Gastroesophageal sphincter (tissue), 3 donors: ENCODE measurements around the gene BMAL1.

ENCODE experiments used
- CTCF ChIP-seq, 4 experiments: fragments of 200-600 bp in 2 of 4; fragments of 450-650 bp in 2 of 4; sonication (generic) in 1 of 4; IDR thresholded peaks; one replicate each; pipeline ENCODE4 v1.5.1; 2017 to 2019; ENCODE audit warnings: antibody characterized with exemption in 4 of 4, mild to moderate bottlenecking in 2 of 4, moderate library complexity in 2 of 4
- EP300 ChIP-seq: sonication (generic); formaldehyde crosslinking; IDR thresholded peaks from one replicate; pipeline ENCODE4 v1.6.1; 2017; ENCODE audit warnings: antibody characterized with exemption, mild to moderate bottlenecking
- POLR2A ChIP-seq, 2 donors: fragments of 450-650 bp; IDR thresholded peaks; one replicate each; pipeline ENCODE4 v1.6.1; 2017; ENCODE audit warnings: antibody characterized with exemption in 2 of 2, mild to moderate bottlenecking in 2 of 2, moderate library complexity in 1 of 2
- POLR2AphosphoS5 ChIP-seq: sonication (generic); formaldehyde crosslinking; IDR thresholded peaks from one replicate; pipeline ENCODE4 v1.6.1; 2017; ENCODE audit warnings: antibody characterized with exemption

- TF ChIP-seq CTCF (IDR thresholded peaks at IDR 0.05) (no peak), POLR2AphosphoS5 (no peak), POLR2A (IDR thresholded peaks at IDR 0.05) (no peak), EP300 (no peak)
These were observed 8.8 kb upstream of the BMAL1 start for GRCh38 chr11:13268791-13269190.
